Globus pallidus (tissue), 1 donor: Measurements from ENCODE around the gene CCDC69.

Experiments used
- DNase-seq: peaks from one replicate; pipeline ENCODE4 v3.0.0-alpha.2; 2015; ENCODE audit warnings: low spot score

CCDC69 gene

GRCh38 chr5:151164687-151165392 lies 59.1 kb downstream of the CCDC69 start:
- peak; percentile 71 for DNase-seq

- DNase-seq = no peak
Measured at GRCh38 chr5:151162776-151163175, 61.1 kb downstream of the CCDC69 start.

GRCh38 chr5:151159649-151160373 lies 64.1 kb downstream of the CCDC69 start:
- DNase-seq = no peak

- no peak for DNase-seq
Measured at GRCh38 chr5:151158287-151158661, 65.6 kb downstream of the CCDC69 start.

GRCh38 chr5:151157426-151158286 lies 66.2 kb downstream of the CCDC69 start, which contains the start of gene ANXA6:
Gene ANXA6 (minus strand): TSS chr5:151157779. CDS start chr5:151147901, 9,878 bp downstream.
- DNase-seq = peak; percentile 74

DNA sequence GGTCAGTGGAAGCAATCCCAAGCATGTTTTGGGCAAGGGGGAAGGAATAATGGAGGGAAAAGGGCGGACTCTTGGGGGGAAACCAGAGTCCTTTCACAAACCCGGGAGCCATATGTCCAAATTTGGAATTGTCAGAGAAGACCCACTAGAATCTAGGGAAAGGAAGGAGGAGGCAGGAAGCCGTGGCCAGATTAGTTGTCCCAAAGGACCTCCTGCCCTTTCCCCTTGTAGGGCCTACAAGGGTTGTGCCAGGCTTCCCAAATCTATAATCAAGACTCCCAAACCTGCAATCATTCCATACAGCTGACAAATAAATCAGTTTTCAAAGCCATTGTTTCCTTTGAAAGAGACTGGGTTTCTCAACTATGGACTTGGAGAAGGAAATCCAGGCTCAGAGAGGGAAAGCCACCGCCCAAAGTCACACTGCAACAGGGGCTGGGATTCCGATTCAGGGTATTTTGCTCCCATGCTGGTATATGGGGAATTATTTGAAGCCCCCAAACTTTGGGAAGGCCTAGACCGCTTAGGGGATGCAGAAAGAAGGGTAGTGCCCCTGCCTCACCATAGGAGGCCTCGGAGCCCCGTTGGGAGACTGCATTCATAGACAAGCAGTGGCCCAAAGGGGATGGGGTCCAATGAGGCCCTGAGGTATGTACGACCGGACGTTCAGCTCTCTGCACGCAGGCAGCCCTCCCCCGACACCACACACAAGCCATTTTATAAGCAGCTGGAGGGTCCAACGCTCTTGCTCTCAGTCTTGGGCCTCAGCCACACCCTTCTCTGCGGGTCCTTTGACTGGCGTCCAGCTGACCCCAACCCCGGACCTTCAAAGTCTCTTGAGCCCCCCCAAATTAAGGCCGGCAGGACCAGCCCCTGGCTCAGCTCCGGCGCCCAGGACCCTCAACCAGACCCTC lies 67.1 kb downstream of the CCDC69 start:
- no peak for DNase-seq

GRCh38 chr5:151155775-151156506 lies 68.0 kb downstream of the CCDC69 start:
- no peak for DNase-seq

DNA sequence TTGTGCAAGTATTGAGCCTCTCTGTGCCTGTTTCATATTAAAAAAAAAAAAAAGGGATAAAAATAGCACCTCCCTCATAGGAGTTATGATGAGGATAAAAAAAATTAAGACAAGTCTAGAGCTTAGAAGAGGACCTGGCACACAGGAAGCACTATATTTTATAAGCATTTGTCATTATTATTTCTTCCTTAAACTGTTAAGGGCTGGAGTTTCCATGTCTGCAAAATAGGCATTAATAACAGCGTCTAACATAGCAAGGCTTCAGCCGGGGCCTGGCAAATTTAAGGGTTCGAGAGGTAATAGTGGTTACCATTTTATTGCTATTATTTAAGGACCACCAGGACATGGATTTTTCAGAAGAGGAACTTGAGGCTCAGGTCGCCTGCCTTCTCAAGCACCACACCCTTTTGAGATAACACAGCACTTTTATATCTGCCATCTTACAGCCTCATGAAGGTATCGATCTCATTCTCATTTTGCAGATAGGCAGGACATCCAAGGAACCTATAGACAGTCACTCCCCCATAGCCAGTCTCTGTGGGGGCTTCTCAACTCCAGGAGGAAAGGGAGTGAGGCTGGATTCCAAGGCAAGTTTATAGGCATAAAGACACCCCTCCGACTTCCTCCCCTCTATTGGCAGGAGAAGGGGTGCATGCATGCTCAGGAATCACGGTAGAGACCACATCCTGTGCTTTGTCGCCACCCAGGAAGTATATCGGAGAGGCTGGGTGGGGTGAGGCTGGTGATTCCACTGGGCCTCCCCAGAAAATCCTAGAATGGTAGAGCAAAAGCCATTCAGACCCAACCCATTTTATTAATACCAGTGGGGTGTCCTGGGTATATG lies 68.7 kb downstream of the CCDC69 start:
- no peak for DNase-seq

GRCh38 chr5:151153766-151154272 lies 70.1 kb downstream of the CCDC69 start:
- DNase-seq = no peak

DNA sequence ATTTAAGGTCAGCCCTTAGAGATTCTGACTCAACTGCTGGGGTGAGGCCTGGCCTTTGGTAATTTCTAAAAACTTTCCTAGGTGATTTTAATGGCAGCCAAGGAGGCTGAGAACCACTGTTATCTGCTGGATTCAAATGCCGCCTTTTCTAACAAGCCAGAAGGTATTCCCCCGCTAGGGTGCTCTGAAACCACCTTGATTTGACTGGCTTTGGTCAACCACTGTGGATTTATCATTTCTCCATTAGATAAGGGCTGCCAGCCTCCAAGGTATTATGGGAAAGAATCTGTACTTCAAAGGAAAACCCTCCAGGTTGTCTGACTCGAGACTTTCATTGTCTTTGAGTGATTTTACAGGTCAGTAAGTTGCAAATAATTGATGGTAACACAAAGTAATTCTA lies 70.6 kb downstream of the CCDC69 start:
- no peak for DNase-seq

DNA sequence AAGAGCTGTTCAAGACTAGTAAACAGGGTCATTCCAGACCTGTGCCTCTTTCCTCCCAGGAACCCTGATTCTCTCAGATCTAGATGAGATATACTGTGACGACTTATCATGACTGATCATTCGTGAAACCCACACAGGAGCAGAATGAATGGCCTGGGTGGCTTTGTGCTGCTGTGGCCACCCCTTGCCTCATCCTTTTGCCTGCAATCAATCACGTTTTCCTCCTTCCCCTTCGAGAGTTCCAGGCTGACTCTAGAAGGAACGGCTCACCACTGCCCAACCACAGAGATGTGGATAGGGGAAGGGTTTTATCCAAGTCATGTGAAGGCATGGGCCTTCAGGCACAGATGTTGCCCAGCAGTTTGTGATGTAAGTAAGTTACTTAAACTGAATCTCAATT lies 72.1 kb downstream of the CCDC69 start:
- DNase-seq = no peak

- no peak for DNase-seq
Measured at GRCh38 chr5:151151263-151151660, 72.6 kb downstream of the CCDC69 start.

- DNase-seq = no peak
Measured at GRCh38 chr5:151150471-151151262, 73.2 kb downstream of the CCDC69 start.

DNA sequence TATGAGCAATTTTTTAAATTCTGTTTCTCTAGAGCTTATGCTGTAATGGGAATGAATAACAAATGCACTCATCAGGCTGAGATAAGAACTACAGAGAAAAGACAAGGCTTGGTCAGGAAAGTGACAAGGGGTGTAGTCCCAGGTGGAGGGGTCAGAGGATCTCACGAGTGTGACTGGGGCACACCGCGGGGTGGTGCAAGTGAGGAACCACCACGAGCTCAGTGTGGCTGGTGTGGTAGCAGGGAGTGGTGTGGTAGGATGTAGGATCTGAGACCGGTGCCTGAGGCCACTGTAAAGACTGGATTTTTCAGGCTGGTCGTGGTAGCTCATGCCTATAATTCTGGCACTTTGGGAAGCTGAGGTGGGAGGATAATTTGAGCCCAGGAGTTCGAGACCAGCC lies 75.3 kb downstream of the CCDC69 start:
- DNase-seq = no peak

- DNase-seq = no peak
Measured at GRCh38 chr5:151147033-151147432, 76.9 kb downstream of the CCDC69 start.

- DNase-seq = no peak
Measured at GRCh38 chr5:151146061-151146460, 77.8 kb downstream of the CCDC69 start.

DNA sequence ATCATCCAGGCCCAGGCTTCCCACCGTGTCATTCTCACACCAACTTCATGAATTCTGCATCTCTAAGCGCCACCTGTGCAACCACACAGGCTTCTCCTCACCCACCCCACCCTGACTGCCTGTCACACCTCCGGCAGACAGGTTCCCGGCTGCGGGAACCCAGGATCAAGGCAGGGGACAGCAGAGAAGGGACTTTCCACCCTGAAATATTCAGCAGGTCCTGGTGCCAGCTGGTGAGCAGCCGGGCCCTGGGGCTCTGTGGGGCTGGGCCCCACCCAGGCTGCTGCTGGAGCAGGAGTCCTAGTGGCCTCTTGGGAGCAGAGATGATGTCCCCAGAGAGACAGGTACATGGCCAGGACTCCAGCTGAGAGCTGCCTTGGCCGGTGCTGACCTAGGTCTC lies 79.0 kb downstream of the CCDC69 start:
- DNase-seq = no peak

GRCh38 chr5:151144275-151144674 lies 79.6 kb downstream of the CCDC69 start:
- DNase-seq = no peak

GRCh38 chr5:151143645-151144044 lies 80.2 kb downstream of the CCDC69 start:
- DNase-seq = no peak
